Body of pancreas (tissue), 4 donors: Measurements from ENCODE around the gene ERBB2.

Source experiments
- CTCF ChIP-seq, 7 experiments: fragments of 450-650 bp in 4 of 7; fragments of 200-600 bp in 3 of 7; sonication (generic) in 3 of 7; IDR thresholded peaks; one replicate each; pipeline ENCODE4 v1.5.1; 2016 to 2019; ENCODE audit warnings: antibody characterized with exemption in 7 of 7
- POLR2A ChIP-seq, 3 donors: fragments of 450-650 bp; IDR thresholded peaks; one replicate each; pipeline ENCODE4 v1.6.1; 2016; ENCODE audit warnings: antibody characterized with exemption in 3 of 3, mild to moderate bottlenecking in 2 of 3

- TF ChIP-seq CTCF (IDR thresholded peaks at IDR 0.05) (no peak), POLR2A (IDR thresholded peaks at IDR 0.05) (no peak)
These were observed 11.4 kb upstream of the ERBB2 start for GRCh38 chr17:39688475-39688835.
